HTERT RPE-1 (cell line): ENCODE results near the gene PNMA1.

Experiments
- in situ Hi-C: fragments of 300-500 bp; cut with MboI; formaldehyde crosslinking; loops from 4 replicates; pipeline ENCODE4 v1.14.3; 2020; ENCODE audit warnings: low sequenced_read_pairs

The PNMA1 gene, protein sequence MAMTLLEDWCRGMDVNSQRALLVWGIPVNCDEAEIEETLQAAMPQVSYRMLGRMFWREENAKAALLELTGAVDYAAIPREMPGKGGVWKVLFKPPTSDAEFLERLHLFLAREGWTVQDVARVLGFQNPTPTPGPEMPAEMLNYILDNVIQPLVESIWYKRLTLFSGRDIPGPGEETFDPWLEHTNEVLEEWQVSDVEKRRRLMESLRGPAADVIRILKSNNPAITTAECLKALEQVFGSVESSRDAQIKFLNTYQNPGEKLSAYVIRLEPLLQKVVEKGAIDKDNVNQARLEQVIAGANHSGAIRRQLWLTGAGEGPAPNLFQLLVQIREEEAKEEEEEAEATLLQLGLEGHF

DNA sequence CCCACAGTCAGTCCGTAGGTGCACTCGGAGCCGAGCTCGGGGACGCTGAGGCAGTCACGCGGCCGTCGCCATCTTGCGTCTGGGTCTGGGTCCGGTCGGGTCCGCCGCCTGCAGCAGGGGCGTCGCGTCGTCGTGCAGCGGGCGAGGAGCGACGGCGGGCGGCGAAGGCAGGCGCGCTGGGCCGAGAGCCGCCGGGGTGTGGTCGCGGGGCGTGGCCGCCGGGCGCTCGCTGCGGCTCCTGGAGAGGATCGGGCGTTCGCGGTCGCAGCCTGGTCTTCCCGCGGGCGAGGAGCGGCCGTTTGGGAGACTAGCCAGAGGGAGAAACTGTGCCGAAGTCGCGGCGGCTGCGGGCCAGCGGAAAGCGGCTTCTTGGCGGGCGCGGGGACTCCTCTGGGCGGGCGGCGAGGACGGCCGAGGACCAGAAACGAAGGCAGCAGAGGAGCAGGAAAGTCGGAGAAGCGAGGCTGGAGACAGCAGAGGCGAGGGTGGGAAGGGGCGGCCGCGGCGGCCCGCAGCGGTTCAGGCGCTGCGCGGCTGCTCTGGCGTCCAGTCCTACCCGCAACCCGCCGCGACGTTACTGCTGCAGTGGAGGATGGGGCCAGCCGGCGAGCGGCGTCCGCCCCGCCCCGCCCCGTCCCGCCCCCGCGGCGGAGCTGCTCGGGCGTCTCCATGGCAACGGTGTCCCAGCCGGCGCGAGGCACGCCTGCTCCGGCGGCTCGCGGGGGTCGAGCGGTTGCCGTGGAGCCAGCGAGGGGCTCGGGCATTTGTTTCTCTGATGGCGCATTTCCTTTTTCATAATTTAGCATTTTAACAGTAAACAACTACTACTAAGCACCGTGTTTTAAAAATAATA lies at the start of gene PNMA1:
Gene PNMA1 (minus strand): TSS at position 582 of the 853 bp plus-strand sequence. CDS start 745 bp downstream, outside the sequence.
- in situ Hi-C loops, result no loop called here

GRCh38 chr14:73763396-73763795 lies 49.2 kb upstream of the PNMA1 start:
- in situ Hi-C loops, result no loop called here

- in situ Hi-C loops, result no loop called here
Measured at GRCh38 chr14:73762375-73762822, 48.2 kb upstream of the PNMA1 start.

GRCh38 chr14:73761618-73762355 lies 47.6 kb upstream of the PNMA1 start:
- in situ Hi-C loops, result no loop called here

GRCh38 chr14:73760598-73761586 lies 46.7 kb upstream of the PNMA1 start:
- in situ Hi-C loops, result no loop called here

- in situ Hi-C loops, result no loop called here
Measured at GRCh38 chr14:73759714-73760597, 45.8 kb upstream of the PNMA1 start.

DNA sequence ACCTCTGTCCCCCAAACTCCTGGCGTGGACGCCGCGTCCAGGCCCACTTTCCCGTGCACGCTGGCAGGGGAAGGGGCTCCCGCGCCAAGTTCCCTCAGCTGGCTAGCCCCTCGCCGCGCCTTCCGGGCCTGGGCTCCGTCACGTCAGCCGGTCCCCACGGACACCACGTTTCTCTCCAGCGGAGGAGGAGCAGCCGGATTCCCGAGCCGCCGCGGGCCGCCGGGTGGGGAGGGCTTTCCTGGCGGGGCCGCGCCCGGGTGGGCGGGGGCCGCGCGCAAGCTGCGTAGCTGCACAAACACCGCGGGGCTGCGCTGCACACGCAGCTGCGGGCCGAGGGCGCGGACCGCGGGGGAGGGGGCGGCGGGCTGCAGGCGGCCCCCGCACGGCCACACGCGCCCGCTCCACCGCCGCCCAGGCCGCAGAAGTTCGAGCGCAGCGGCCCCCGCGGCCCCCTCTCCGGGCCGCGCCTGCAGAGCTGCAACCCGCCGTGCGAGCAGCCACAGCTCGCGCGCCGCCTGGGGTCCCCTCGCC lies 45.1 kb upstream of the PNMA1 start:
- in situ Hi-C loops, result no loop called here

DNA sequence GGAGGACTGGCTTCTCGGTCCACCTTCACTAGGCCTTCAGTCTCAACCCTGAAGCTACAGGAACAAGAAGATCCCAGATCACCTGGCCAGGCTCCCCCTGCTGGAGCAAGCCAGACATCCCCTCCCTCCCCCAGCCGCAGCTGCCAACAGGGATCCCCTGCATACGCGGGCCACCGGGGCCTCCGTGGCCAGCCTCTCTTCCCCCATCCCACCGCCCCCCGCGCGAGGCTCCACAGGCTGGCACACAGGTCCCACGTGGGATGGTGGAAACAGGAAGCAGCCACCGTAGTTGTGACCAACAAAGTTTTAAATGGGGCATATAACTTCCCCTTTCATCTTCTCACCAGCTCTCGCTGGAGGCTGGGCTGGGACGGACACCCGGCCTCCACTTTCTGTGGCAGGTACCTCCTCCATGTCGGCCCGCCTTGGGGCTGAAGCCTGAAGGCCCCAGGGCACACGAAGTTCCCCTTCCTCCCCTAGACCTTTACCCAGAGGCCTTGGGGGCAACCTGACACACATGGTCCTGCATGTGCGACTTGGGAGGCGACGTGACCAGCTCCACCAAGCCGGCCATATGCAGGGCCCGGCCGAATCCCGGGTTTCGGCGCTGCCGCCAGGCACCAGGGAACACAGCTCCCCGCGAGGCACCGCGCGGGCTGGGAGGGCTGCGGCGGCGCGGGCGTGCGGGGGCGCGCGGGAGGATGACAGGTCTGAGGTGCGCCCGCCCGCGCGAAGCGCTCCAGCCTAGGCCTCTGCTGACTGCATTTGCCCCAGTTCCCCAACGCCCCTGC lies 44.4 kb upstream of the PNMA1 start:
- in situ Hi-C loops, result no loop called here

- in situ Hi-C loops, result no loop called here
Measured at GRCh38 chr14:73757876-73758391, 43.8 kb upstream of the PNMA1 start.

DNA sequence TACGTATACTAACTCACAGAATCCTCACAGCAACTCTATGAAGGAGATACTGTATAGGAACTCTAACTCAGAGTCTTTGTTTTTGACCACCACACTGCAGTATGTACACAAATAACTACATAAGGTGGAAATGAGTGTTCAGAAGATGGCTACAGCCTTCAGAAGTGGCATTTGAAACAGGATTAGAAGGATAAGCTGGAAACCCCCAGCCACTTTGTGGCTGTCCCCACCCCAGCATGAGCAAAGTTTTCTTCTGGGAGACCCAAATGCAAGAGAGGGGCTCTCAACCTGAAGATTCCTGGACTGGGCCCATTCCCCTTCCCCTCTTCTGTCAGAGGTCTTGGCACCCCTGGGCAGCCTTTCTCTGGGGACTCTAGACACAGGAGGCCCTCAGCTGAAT lies 43.2 kb upstream of the PNMA1 start:
- in situ Hi-C loops, result no loop called here

DNA sequence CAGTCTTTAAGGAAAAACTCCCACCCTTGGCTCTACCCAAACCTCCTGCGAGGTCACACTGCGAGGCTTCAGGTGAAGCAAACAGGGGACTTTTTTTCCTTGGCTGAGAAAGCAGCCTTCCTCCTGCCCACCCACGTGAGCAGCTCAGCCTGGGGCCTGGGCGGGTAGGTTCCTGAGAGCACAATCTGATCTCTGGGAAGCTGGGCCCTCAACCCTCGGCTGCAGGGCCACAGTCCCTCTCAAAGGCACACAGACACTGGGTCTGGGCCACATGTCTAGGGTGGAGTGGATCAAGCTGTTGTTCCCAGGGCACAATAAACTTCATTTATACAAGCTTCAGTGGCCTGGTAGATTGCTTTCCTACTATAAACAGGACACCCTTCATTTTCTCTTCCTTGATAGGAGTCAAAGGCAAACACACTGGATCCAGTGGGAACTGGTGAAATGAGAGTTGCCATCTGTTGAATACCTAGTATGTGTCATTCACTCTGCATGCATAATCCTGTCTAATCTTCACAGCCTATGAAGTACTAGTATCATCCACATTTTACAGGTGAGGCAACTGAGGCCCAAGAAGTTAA lies 41.3 kb upstream of the PNMA1 start:
- in situ Hi-C loops, result no loop called here

DNA sequence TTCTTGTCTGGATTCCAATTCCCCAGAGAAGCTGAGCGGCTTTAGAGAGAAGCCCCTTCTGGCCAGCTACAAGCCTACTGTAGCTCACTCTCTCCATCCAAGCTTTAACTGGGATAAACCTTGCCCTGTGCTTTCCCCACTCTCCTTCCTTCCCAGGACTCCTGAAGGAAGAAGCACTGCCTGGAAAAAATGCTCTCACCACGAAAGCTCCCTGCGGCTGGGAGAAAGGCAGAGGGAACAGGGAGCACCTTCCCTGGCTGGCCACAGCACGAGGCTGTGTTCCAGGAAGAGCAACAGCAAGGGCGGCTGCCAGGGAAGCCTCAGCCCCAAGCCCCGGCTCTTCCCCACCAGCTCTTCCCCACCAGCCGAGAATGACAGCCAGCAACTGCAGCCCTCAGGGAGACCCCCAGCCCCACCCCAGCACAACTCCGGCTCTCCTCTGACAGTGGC lies 40.8 kb upstream of the PNMA1 start:
- in situ Hi-C loops, result no loop called here

DNA sequence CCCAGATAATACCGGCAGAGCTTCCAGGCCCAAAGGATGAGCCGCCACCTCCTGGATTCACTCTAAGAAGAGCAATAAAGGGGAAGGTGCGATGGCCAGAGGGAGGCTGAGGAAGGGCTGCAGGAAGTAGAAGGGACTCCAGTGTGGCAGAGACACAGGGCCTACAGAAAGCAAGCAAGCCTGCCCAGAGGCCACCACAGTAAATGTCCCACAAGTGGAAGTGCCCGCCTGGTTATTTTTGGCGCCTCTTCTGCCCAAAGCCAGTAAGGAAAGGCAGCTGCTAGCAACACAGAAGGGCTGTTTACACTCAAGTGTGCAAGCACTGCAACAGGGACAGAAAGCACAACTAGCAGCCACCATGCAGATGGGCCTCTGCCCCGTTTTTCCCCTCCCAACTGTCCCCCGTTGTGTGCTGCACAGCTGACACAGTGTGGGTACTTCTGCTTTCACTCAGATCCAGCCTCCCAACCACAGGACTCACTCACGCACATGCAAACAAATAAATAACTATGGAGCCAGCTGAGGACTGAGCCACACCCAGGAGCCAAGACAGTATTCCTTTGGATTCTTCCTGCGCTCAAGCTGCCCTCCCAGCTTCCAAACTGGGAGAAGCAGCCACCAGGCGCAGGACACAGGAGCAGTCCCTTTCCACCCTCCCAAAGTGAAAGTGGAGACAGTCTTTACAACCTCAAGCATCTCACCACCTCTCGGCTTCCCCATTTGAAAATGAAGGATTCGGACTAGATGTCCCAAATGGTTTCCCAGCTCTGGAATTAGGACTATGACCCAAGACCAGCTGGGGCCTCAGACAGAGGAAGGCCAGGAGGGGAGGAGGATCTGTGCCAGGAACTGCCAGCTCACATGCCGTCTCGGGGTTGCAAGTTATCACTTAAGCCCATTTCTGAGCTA lies 40.0 kb upstream of the PNMA1 start:
- in situ Hi-C loops, result no loop called here

- in situ Hi-C loops, result no loop called here
Measured at GRCh38 chr14:73753124-73753886, 39.1 kb upstream of the PNMA1 start.

DNA sequence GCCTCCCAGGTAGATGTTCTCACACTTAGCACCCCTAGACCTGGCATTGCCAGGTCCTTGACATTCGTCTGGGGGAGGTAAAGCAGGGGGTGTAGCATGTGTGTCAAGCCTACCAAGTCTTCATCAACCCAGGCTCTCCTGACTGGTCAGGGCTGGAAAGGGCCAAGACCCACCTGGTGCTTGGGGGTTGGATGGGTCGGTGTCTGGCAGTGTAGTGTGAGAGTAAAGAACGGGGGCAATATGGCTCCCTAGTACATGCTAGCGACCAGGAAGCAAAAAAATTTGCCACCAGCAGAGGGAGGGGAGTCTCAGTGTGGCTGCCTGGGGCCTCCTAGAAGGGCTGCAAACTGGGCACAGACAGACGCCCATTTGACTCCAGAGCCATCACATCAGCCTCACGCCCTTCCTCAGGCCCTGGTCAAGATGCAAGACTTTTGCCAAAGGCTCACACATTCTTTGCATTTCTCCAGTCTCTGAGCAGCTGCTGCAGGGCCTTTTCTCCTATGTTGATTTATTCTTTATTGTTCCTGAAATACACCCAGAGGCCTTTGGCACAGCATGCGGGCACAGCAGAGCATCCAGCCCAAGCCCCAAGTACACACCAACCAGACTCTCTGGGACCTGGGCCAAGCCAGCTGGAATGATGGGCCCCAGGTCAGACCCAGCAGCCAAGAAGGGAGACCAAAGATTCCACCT lies 38.3 kb upstream of the PNMA1 start:
- in situ Hi-C loops, result no loop called here
